GM18520 (cell line): ENCODE data around the gene MAD1L1.
A peak's percentile ranks its signal among the peaks of the same experiment; 100 is the strongest.

Experiments used
- ATAC-seq: cut with Tn5 transposase; IDR thresholded peaks from one replicate; pipeline ENCODE4 v1.9.1; 2021; ENCODE audit not compliant: unreplicated experiment

MAD1L1 gene

GRCh38 chr7:2258661-2259365, 26.1 kb upstream of the MAD1L1 start:
- peak; percentile 61 for ATAC-seq

- ATAC-seq, result no peak
These were observed 24.9 kb upstream of the MAD1L1 start for GRCh38 chr7:2257651-2258050.

GRCh38 chr7:2257046-2257551, 24.4 kb upstream of the MAD1L1 start:
- no peak for ATAC-seq

- no peak for ATAC-seq
These were observed 23.7 kb upstream of the MAD1L1 start for GRCh38 chr7:2256306-2257045.

GRCh38 chr7:2255145-2256139, 22.7 kb upstream of the MAD1L1 start:
- no peak for ATAC-seq

GRCh38 chr7:2254429-2255144, 21.8 kb upstream of the MAD1L1 start:
- no peak for ATAC-seq

- ATAC-seq, result no peak
These were observed 20.9 kb upstream of the MAD1L1 start for GRCh38 chr7:2253525-2254244.

GRCh38 chr7:2253021-2253420, 20.3 kb upstream of the MAD1L1 start:
- no peak for ATAC-seq

GRCh38 chr7:2251841-2252771, 19.4 kb upstream of the MAD1L1 start:
- ATAC-seq, result no peak

GRCh38 chr7:2251381-2251780, 18.6 kb upstream of the MAD1L1 start:
- ATAC-seq, result no peak

GRCh38 chr7:2249744-2250323, 17.1 kb upstream of the MAD1L1 start:
- no peak for ATAC-seq

GRCh38 chr7:2248984-2249694, 16.4 kb upstream of the MAD1L1 start:
- ATAC-seq, result no peak

- no peak for ATAC-seq
These were observed 14.6 kb upstream of the MAD1L1 start for GRCh38 chr7:2247141-2247995.

GRCh38 chr7:2245883-2246675, 13.3 kb upstream of the MAD1L1 start:
- ATAC-seq, result no peak

GRCh38 chr7:2244404-2244995, 11.8 kb upstream of the MAD1L1 start:
- ATAC-seq, result no peak

GRCh38 chr7:2243458-2243857, 10.7 kb upstream of the MAD1L1 start:
- ATAC-seq, result no peak
